Measurements from ENCODE around the gene IMPDH2. TPM values are rescaled to one million over a fixed set of nuclear protein-coding genes. Genes with fewer than 3 reads are reported as not detected.

IMPDH2 gene
- total and polyA plus RNA-seq, 2 experiments from 2014 or later, result 118 to 186 TPM

- H3K9me3 ChIP-seq (ENCODE audit: low read depth), result no peaks in the 10 kb centered on the region
- H3K27me3 ChIP-seq, result no peaks in the 10 kb centered on the region
- H3K4me3 ChIP-seq, result no peak overlapping the region
- peaks cover 45% of the 10 kb centered on the region for H3K36me3 ChIP-seq
- no peak overlapping the region for H3K27ac ChIP-seq
- DNase-seq (ENCODE audit: low read depth in 1 of 2, low spot score in 1 of 2), result no peak
- no peaks in the 10 kb centered on the region for H3K4me1 ChIP-seq (ENCODE audit: low read depth)
- no peak for TF ChIP-seq CTCF (IDR thresholded peaks at IDR 0.05; ENCODE audit: low read depth, low read length)
Observed at GRCh38 chr3:49030321-49030720, 1.1 kb upstream of the IMPDH2 start.

GRCh38 chr3:49029563-49029884, 326 bp upstream of the IMPDH2 start:
- H3K36me3 ChIP-seq, result peaks cover 47% of the 10 kb centered on the region
- H3K9me3 ChIP-seq (ENCODE audit: low read depth), result no peaks in the 10 kb centered on the region
- H3K4me1 ChIP-seq (ENCODE audit: low read depth), result no peaks in the 10 kb centered on the region
- H3K27me3 ChIP-seq, result no peaks in the 10 kb centered on the region
- no peak for DNase-seq (ENCODE audit: low read depth in 1 of 2, low spot score in 1 of 2)
- no peak overlapping the region for H3K4me3 ChIP-seq
- H3K27ac ChIP-seq, result peak overlapping the region; percentile 73
- no peak for TF ChIP-seq CTCF (IDR thresholded peaks at IDR 0.05; ENCODE audit: low read depth, low read length)

- Histone ChIP-seq H3K36me3 (peaks cover 50% of the 10 kb centered on the region), H3K27ac (peak overlapping the region; percentile 73), H3K4me1 (ENCODE audit: low read depth) (no peaks in the 10 kb centered on the region), H3K4me3 (peak overlapping the region; percentile 54), H3K9me3 (ENCODE audit: low read depth) (no peaks in the 10 kb centered on the region), H3K27me3 (no peaks in the 10 kb centered on the region)
- DNase-seq (ENCODE audit: low read depth in 1 of 2, low spot score in 1 of 2), result no peak
- TF ChIP-seq CTCF (IDR thresholded peaks at IDR 0.05; ENCODE audit: low read depth, low read length), result no peak
Observed at GRCh38 chr3:49028298-49028672, 913 bp downstream of the IMPDH2 start.

GRCh38 chr3:49027634-49028033, 1.6 kb downstream of the IMPDH2 start:
- Histone ChIP-seq H3K27ac (peak overlapping the region; percentile 55), H3K4me3 (no peak overlapping the region), H3K36me3 (peaks cover 44% of the 10 kb centered on the region), H3K27me3 (no peaks in the 10 kb centered on the region), H3K4me1 (ENCODE audit: low read depth) (peaks cover 5% of the 10 kb centered on the region), H3K9me3 (ENCODE audit: low read depth) (no peaks in the 10 kb centered on the region)
- no peak for DNase-seq (ENCODE audit: low read depth in 1 of 2, low spot score in 1 of 2)
- no peak for TF ChIP-seq CTCF (IDR thresholded peaks at IDR 0.05; ENCODE audit: low read depth, low read length)

- Histone ChIP-seq H3K4me3 (no peak overlapping the region), H3K27me3 (no peaks in the 10 kb centered on the region), H3K4me1 (ENCODE audit: low read depth) (peaks cover 5% of the 10 kb centered on the region), H3K9me3 (ENCODE audit: low read depth) (no peaks in the 10 kb centered on the region), H3K27ac (no peak overlapping the region), H3K36me3 (peaks cover 34% of the 10 kb centered on the region)
- TF ChIP-seq CTCF (IDR thresholded peaks at IDR 0.05; ENCODE audit: low read depth, low read length), result no peak
- DNase-seq (ENCODE audit: low read depth in 1 of 2, low spot score in 1 of 2), result no peak
Observed at GRCh38 chr3:49026536-49026935, 2.7 kb downstream of the IMPDH2 start.
